ENCODE measurements around the gene DUSP22. TPM values are rescaled to one million over a fixed set of nuclear protein-coding genes. Genes with fewer than 3 reads are reported as not detected.
A peak's percentile ranks its signal among the peaks of the same experiment; 100 is the strongest.

The DUSP22 gene
- total and polyA plus RNA-seq, 4 donors, result 23.0 to 65.8 (median 49.3) TPM

DNA sequence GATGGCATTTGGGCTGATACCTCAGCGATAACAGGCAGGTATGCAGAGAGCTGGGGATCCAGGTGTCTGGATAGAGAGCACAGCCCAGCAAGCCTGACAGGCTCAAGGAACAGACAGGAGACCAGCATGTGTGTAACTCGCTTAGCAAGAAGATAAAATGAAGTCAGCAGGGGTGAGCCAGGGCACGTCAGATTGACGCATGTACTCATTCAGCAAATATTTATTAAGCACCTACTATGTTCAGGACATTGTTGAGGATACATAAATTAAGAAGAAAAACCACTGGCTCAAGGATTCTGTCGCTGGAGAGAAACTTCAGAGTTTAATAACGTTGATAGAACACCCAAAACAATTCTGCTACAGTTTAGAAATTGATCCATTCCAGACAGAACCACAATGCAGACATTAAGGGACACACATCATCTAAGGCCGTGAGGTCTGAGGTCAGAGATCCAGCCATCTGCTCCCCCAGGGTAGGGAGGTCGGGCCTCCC is 1.0 kb upstream of the DUSP22 start:
- DNase-seq, result no peak
- Histone ChIP-seq H3K27ac (ENCODE audit: low read depth in 1 of 2, low read length in 2 of 2) (peak overlapping the region; percentile 14 to 85), H3K4me1 (ENCODE audit: control insufficient read depth in 1 of 2, insufficient read depth in 2 of 2, low read length in 2 of 2) (peaks cover 0 to 1% of the 10 kb centered on the region in 2 donors), H3K27me3 (ENCODE audit: control insufficient read depth in 1 of 2, insufficient read depth in 2 of 2, low read length in 1 of 2) (no peaks in the 10 kb centered on the region), H3K9me3 (ENCODE audit: control insufficient read depth, low read length) (no peaks in the 10 kb centered on the region), H3K4me3 (ENCODE audit: low read length in 2 of 2) (peak overlapping the region; percentile 38 to 71), H3K36me3 (ENCODE audit: control insufficient read depth in 1 of 2, insufficient read depth in 2 of 2, low read length in 1 of 2) (no peaks in the 10 kb centered on the region)
- intact Hi-C loops (cut with DNase I), result no loop called here
- no peak for ATAC-seq (ENCODE audit: low FRiP score)
- 48 to 60% methylated on average over 8 of the region's 8 CpGs for WGBS, 2 donors

DNA sequence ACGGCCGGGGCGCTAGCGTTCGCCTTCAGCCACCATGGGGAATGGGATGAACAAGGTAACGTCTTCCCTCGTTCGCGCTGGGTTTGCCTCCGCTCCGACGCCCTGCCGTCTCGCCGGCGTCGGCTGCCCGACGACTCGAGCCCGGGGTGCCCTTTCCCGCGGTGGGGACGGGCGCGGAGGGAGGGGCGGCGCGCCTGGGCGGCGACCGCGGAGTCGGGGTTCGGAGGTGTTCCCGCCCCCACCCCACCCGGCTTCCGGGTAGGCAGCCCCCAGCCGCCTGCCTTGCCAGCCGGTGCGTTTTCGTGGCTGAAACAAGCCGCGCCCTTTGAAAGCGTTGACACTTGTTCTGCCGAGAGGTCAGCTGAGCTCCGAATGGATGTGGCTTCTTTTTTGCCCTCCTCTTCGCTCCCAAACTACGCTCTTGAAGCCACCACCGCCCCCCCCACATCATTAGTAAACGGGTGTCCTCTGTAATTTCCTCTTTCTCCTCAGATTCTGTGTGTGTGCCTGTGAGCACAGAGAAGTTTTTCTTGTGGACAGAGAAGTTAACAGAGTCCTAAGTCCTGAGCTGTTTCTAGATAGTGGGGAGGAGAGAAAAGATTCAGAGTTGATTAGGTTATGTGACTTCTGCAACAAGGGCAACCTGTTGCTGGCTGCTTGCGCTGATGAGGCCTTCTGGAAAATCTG is 362 bp downstream of the DUSP22 start:
- DNase-seq (peak; percentile 88 to 89), ATAC-seq (ENCODE audit: low FRiP score) (peak; percentile 72)
- H3K27ac ChIP-seq (ENCODE audit: low read depth in 1 of 2, low read length in 2 of 2), result peak overlapping the region; percentile 33 to 81
- H3K4me1 ChIP-seq (ENCODE audit: control insufficient read depth in 1 of 2, insufficient read depth in 2 of 2, low read length in 2 of 2), result peaks cover 0 to 2% of the 10 kb centered on the region in 2 donors
- H3K4me3 ChIP-seq (ENCODE audit: low read length in 2 of 2), result peak overlapping the region; percentile 38 to 71
- H3K27me3 ChIP-seq (ENCODE audit: control insufficient read depth in 1 of 2, insufficient read depth in 2 of 2, low read length in 1 of 2), result no peaks in the 10 kb centered on the region
- intact Hi-C loops (cut with DNase I), result no loop called here
- WGBS, 2 donors, result 16 to 19% methylated on average over 52 of the region's 52 CpGs
- H3K9me3 ChIP-seq (ENCODE audit: control insufficient read depth, low read length), result no peaks in the 10 kb centered on the region
- H3K36me3 ChIP-seq (ENCODE audit: control insufficient read depth in 1 of 2, insufficient read depth in 2 of 2, low read length in 1 of 2), result no peaks in the 10 kb centered on the region

DNA sequence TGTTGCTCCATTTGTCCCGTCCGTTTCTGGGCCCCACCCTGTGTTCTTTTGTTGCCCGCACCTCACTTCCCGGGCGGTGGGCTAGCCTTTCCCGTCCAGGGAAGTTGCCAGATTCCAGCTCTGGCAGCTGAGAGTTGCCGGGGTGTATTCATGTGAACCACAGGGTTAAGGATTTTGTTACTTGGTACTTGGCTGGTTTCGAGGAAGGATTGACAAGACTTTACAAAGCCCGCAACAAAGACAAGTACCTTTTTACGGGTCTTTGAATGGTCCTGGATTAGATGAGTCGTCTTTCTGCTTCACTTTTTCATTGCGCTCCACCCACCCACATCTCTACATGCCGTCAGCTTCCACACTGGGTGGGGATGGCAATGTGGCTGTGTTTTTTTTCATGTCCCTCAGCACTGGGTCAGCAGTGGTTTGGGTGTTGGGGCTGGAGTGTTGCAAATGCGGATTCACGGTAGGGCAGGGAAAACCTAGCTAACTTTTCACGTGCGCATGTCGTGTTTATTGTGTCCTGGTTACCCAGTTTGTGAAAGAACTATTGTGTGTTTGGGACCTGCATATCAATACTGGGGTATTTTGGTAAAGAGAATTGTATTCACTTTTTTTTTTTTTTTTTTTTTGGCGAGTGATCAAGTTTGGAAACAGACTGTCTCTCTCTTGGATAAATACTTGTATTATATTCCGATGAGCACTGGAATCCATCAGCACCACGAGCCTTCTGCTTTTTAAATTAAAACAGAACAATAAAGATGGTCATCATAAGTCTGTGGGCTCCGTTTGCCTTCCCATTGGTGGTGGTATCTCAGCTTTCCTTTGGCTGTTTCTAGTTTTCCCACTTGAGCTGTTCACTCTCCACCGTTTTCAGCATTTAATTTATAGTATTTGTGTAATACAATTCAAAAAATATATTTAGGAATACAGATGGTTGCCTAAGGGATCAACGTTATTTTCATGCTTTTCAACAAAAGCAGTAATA is 1.2 kb downstream of the DUSP22 start:
- Histone ChIP-seq H3K36me3 (ENCODE audit: control insufficient read depth in 1 of 2, insufficient read depth in 2 of 2, low read length in 1 of 2) (no peaks in the 10 kb centered on the region), H3K4me3 (ENCODE audit: low read length in 2 of 2) (peak overlapping the region; percentile 38 to 71), H3K27me3 (ENCODE audit: control insufficient read depth in 1 of 2, insufficient read depth in 2 of 2, low read length in 1 of 2) (no peaks in the 10 kb centered on the region), H3K4me1 (ENCODE audit: control insufficient read depth in 1 of 2, insufficient read depth in 2 of 2, low read length in 2 of 2) (peaks cover 0 to 2% of the 10 kb centered on the region in 2 donors), H3K9me3 (ENCODE audit: control insufficient read depth, low read length) (no peaks in the 10 kb centered on the region), H3K27ac (ENCODE audit: low read depth in 1 of 2, low read length in 2 of 2) (peak overlapping the region in 1 of 2 donors; percentile 81)
- ATAC-seq (ENCODE audit: low FRiP score) (no peak), DNase-seq (no peak)
- intact Hi-C loops (cut with DNase I), result no loop called here
- 43 to 46% methylated on average over 24 of the region's 24 CpGs for WGBS, 2 donors

DNA sequence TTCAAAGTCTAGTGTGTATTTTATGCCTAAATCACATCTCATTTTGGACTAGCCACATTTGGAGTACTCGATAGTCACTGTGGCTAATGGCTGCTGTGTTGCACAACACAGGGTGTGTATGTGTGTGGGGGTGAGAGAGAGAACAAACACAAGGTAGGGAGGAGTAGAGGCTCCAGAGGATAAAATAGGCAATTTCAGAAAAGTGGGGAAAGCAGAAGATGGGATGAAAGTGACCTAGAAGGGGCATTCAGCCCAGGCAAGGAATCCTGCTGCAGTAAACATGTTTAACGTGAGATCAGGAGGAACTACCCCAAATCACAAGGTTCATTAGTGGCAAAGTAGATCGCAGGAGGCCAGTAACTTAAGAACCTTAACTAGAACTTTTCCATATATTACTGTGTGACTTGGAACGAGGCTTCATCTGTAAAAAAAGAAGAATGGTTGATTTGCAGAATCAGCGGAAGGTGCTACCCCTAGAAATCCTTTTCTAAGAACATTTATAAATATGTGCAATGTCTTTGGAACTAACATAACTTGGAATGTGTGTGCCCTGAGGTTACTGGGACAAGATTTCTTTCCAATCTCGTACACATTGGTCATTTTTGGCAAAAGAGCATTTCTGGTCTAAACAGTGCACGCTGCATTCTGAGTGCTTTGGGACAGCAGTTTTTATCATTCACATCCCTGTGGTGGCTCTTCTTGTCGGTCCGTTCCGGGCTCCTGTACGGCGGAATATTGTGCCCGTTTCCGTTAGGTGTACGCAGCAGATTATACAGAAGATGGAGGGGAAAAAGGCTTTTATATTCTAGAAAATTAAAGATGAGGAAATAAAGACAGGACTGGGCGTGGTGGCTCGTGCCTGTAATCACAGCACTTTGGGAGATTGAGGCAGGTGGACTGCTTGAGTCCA is 2.6 kb downstream of the DUSP22 start:
- intact Hi-C loops (cut with DNase I), result no loop called here
- ATAC-seq (ENCODE audit: low FRiP score) (no peak), DNase-seq (no peak)
- Histone ChIP-seq H3K27me3 (ENCODE audit: control insufficient read depth in 1 of 2, insufficient read depth in 2 of 2, low read length in 1 of 2) (no peaks in the 10 kb centered on the region), H3K36me3 (ENCODE audit: control insufficient read depth in 1 of 2, insufficient read depth in 2 of 2, low read length in 1 of 2) (no peaks in the 10 kb centered on the region), H3K4me3 (ENCODE audit: low read length in 2 of 2) (no peak overlapping the region), H3K27ac (ENCODE audit: low read depth in 1 of 2, low read length in 2 of 2) (no peak overlapping the region), H3K4me1 (ENCODE audit: control insufficient read depth in 1 of 2, insufficient read depth in 2 of 2, low read length in 2 of 2) (peaks cover 0 to 2% of the 10 kb centered on the region in 2 donors), H3K9me3 (ENCODE audit: control insufficient read depth, low read length) (no peaks in the 10 kb centered on the region)
- 84 to 85% methylated on average over 17 of the region's 17 CpGs for WGBS, 2 donors

DNA sequence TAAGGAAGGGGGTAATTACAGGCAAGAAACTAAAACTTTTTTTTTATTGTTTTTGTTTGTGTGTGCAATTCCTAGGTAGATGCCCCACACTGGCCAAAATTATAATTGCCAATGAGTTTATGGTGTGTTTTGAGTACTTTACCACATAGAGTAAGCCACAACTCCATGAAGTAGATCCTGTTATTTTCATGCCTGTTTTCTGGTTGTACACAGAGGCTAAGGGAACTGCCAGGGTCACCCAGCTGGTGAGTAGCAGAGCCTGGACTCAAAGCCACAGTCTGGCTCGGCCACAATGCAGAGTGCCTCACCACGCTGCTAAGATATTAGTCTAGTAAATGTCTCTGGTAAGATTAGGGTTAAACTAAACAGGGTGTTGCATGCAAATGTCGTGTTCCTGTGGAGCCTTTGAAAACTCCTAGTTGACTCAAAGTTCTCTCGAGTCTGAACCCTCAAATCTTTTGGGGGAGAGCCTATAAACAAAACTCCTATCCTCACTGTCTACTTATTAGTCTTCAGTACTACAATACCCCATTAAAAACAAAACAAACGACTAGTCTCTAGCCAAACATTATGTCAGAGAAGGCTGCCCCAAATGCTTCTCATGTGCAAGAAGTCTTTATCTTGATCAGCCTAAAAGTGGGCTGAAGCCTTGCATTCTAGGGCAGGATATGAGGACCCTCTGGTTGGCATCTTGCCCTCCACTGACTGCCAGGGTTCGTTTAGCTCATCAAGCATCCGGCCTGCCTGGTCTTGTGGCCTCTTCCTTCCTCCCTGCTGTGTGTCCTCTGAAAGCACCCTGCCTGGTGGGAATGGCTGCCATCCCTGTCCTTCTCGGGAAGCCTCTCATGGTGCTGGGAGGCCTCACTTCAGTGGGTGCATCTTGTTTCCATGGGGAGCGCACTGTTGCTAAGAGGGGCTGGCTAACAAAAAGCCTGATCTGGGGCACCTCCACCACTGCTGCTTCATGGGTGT is 4.2 kb downstream of the DUSP22 start:
- WGBS, 2 donors, result 41 to 48% methylated on average over 9 of the region's 9 CpGs
- no peaks in the 10 kb centered on the region for H3K27me3 ChIP-seq (ENCODE audit: control insufficient read depth in 1 of 2, insufficient read depth in 2 of 2, low read length in 1 of 2)
- no peak for ATAC-seq (ENCODE audit: low FRiP score)
- H3K9me3 ChIP-seq (ENCODE audit: control insufficient read depth, low read length), result no peaks in the 10 kb centered on the region
- DNase-seq, result peak in 1 of 2 donors; percentile 82
- H3K4me3 ChIP-seq (ENCODE audit: low read length in 2 of 2), result no peak overlapping the region
- intact Hi-C loops (cut with DNase I), result no loop called here
- H3K27ac ChIP-seq (ENCODE audit: low read depth in 1 of 2, low read length in 2 of 2), result peak overlapping the region in 1 of 2 donors; percentile 11
- no peaks in the 10 kb centered on the region for H3K36me3 ChIP-seq (ENCODE audit: control insufficient read depth in 1 of 2, insufficient read depth in 2 of 2, low read length in 1 of 2)
- peaks cover 0 to 2% of the 10 kb centered on the region in 2 donors for H3K4me1 ChIP-seq (ENCODE audit: control insufficient read depth in 1 of 2, insufficient read depth in 2 of 2, low read length in 2 of 2)

DNA sequence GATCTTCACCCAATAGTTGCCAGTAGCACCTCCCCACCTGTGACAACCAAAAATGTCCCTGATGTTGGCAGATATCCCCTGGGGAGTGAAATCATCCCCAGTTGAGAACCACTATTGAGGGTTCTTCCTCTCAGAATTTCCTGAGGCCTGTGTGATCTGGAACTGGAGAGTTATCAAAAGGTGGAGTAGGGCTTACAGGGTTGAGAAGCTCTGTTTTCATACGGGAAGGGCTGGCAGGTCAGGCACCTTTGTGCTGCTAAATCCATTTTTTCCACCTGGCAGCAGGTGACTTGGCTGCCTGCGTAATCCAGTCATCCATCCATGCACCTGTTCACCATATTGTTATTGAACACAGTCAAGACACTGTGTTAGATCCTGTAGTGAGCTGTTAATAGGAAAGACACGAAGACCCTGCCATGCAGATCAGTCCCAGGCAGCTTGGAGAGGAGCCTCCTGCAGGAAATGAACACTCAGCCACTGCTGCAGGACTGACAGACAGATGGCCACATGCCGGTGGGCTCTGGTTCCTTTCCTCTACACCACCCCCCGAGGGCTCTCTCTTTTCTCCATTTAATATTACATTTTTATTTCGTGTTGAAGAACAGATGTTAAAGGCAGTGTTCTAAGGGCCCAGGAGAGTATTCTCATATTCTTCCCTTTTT is 5.4 kb downstream of the DUSP22 start:
- H3K4me3 ChIP-seq (ENCODE audit: low read length in 2 of 2), result no peak overlapping the region
- peaks cover 0 to 2% of the 10 kb centered on the region in 2 donors for H3K4me1 ChIP-seq (ENCODE audit: control insufficient read depth in 1 of 2, insufficient read depth in 2 of 2, low read length in 2 of 2)
- no peaks in the 10 kb centered on the region for H3K27me3 ChIP-seq (ENCODE audit: control insufficient read depth in 1 of 2, insufficient read depth in 2 of 2, low read length in 1 of 2)
- H3K9me3 ChIP-seq (ENCODE audit: control insufficient read depth, low read length), result no peaks in the 10 kb centered on the region
- ATAC-seq (ENCODE audit: low FRiP score) (no peak), DNase-seq (no peak)
- intact Hi-C loops (cut with DNase I), result no loop called here
- no peaks in the 10 kb centered on the region for H3K36me3 ChIP-seq (ENCODE audit: control insufficient read depth in 1 of 2, insufficient read depth in 2 of 2, low read length in 1 of 2)
- WGBS, 2 donors, result 70 to 74% methylated on average over 6 of the region's 6 CpGs
- H3K27ac ChIP-seq (ENCODE audit: low read depth in 1 of 2, low read length in 2 of 2), result no peak overlapping the region
